GM19452 (cell line): Measurements from ENCODE around the gene PRSS22.

ENCODE experiments used
- ATAC-seq: cut with Tn5 transposase; IDR thresholded peaks from one replicate; pipeline ENCODE4 v1.9.1; 2021; ENCODE audit not compliant: unreplicated experiment

The PRSS22 gene

GRCh38 chr16:2817340-2818271 is 40.4 kb downstream of the PRSS22 start:
- ATAC-seq: no peak

- no peak for ATAC-seq
Observed at GRCh38 chr16:2816751-2817339, 41.1 kb downstream of the PRSS22 start, which contains the start of gene PRSS21. Gene PRSS21 (plus strand): TSS chr16:2817237. CDS start chr16:2817269, 32 bp downstream.

GRCh38 chr16:2815299-2815771 is 42.6 kb downstream of the PRSS22 start:
- ATAC-seq: no peak

- ATAC-seq: no peak
Observed at GRCh38 chr16:2814551-2815298, 43.2 kb downstream of the PRSS22 start.

- no peak for ATAC-seq
Observed at GRCh38 chr16:2813771-2814221, 44.2 kb downstream of the PRSS22 start.

GRCh38 chr16:2811703-2812471 is 46.1 kb downstream of the PRSS22 start:
- no peak for ATAC-seq

- ATAC-seq: no peak
Observed at GRCh38 chr16:2810651-2811050, 47.3 kb downstream of the PRSS22 start.

GRCh38 chr16:2809149-2809760 is 48.7 kb downstream of the PRSS22 start:
- ATAC-seq: no peak

- no peak for ATAC-seq
Observed at GRCh38 chr16:2808181-2808580, 49.8 kb downstream of the PRSS22 start.

GRCh38 chr16:2806286-2806685 is 51.7 kb downstream of the PRSS22 start:
- no peak for ATAC-seq

GRCh38 chr16:2804728-2805127 is 53.2 kb downstream of the PRSS22 start:
- no peak for ATAC-seq

GRCh38 chr16:2803545-2804195 is 54.3 kb downstream of the PRSS22 start:
- no peak for ATAC-seq
